ENCODE results near the gene CNTNAP1.

The CNTNAP1 gene

DNA sequence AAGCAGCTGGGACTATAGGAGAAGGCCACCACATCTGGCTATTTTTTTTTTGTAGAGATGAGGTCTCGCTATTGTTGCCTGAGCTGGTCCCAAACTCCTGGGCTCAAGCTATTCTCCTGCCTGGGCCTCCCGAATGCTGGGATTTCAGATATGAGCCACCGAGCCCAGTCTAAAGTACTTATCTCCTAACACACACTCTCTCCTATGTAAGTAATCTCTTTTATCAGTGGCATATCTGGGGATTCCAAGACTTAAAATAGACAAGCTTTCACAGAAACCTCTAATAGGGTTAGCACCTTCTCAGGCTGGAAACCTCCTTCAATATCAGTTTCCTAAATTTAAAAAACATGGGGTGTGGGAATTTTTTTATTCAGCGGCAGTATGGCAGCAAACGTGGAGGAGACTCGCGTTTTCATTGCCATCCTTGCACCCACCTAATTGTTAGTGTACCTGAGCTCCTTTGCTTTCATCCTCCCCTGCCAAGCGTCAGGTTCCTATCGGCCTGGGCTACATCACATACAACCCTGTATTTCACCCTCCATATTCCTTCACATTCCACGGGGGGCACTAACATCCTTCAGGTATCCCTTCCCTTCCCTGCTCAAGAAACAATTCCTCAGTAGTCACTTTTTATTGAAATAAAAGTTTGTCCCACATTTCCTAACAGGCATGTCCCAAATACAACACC lies 61.4 kb downstream of the CNTNAP1 start:
- no peak for DNase-seq

DNA sequence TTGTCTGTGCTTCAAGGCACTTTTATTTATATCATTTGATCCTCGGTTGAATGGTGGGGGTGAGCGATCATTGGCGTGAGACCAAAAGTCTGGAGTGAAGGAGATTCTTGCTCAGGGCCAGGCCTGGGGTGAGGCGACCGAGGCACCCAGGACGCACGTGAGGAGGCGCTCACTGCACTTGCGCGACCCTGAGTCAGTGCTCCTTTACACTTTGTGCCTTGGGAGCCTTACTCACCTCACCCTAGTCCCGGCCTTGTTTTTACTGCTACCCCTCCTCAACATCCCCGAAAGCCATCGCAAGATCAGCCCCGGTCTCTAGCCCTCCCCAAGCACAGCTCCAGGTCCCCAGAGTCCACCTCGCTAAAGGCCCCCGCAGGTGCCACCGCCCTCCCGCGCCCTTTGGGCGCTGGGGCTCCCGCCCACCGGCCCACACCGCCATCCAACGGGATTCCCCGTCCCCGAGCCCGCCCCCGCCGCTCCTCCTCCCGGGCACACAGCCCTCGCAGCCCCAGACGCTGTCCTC lies 62.0 kb downstream of the CNTNAP1 start:
- DNase-seq, result no peak

DNA sequence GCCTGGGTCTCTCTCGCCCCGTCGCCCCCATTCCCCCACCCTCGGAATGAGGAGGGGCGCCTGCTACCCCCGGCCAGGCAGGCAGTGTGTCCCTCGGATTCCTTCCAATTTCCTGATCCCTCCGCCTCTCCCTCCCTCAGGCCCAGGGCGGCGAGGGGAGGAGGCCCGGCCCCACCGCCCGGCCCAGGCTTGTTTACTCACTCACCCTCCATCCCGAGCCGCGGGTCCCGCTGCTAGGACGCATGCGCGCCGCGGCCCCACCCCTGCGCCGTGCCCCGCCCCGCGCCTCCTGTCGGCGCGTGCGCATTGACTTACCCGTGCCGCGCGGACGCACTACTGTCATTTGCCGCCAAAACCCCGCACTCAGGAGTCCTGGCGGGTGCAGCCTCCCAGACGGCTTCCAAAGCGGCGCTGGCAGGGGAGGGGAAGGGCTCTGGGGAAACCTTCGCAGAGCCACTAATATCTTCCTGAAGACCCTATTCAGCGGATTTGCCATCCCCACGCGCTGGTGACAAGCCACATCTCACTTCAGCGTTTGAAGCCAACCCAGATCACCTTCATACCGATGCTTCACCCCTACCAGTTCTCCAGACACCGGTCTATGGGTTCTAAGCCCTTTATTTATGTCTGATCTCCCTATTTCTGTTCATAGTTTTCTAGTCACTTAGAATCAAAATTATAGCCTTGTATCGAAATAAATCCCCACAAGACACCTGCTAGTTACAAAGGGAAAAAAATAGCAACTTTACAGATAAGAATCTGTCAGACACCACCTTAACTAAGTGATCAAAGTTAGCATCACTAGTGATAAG lies 62.7 kb downstream of the CNTNAP1 start, which contains the start of gene EZH1:
Gene EZH1, minus strand, starts transcription at position 235 of the 812 bp plus-strand sequence. CDS start 16,099 bp downstream, outside the sequence.
- DNase-seq, result peak; percentile 60

DNA sequence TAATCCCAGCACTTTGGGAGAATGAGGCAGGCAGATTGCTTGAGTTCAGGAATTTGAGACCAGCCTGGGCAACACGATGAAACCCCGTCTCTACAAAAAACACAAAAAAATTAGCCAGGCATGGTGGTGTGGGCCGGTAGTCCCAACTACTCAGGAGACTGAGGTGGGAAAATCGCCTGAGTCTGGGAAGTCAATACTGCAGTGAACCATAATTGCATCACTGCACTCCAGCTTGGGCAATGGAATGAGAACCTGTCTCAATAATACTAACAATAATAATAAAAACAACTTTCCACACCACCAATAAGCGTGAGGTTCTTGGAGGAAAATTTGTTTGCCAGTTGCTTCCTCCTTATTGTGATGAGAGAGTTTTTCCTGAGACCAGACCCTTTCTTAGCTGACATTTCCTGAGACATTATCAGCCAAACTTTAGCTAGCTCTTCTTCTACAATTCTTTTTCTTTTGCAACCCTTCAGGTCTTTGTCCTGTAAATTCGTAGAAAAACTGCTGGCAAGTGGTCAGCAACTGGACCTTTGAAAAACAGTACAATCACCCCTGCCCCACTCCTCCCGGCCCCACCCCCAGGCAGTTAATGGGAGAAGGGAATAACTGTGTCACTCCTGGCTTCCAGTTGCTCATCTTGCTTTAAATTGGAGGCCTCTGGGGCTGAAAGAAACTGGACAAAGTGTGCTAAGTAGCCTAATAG lies 66.0 kb downstream of the CNTNAP1 start:
- DNase-seq, result no peak

DNA sequence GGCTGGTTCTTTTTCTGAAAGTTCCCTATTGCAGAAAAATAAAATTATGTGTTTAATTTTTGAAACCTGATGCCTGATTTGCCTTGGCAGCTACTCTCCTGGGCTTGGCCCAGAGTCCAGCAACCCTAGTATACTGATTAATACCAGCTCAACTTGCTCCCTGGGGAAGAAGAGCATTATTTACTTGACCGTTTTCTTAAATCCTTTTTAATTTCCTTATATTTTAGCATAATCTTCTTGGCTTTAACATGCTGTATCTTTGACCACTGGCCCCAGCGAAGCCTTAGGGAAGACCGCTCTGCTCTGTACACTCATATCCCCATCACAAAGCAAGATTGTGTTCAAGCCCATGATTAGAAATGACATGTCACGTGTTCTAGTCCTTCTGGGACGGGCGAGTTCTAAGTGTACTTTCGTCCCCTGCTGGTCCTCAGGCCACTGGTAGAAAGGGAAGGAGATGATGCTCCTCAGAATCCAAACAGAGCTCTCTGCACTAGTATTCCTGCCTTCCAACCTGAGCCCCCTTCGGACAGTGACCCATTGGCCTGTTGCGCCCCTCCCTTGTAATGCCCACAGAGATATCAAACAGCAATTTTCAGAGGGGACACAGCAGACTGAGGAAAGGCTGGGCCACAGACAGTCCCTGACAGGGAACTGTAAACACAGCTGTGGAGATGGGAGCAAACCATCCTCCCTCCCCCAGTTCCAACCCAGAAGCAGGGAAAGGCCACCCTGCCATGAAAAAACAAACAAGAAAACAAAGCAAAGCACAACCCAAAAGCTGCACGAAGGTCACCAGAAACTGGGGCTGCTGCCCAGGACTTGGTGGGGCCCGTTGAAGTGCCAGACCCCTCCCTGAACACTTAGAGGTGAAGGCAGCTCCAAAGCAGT lies 66.8 kb downstream of the CNTNAP1 start:
- no peak for DNase-seq
